ENCODE data around the gene STOX2.

The STOX2 gene

DNA sequence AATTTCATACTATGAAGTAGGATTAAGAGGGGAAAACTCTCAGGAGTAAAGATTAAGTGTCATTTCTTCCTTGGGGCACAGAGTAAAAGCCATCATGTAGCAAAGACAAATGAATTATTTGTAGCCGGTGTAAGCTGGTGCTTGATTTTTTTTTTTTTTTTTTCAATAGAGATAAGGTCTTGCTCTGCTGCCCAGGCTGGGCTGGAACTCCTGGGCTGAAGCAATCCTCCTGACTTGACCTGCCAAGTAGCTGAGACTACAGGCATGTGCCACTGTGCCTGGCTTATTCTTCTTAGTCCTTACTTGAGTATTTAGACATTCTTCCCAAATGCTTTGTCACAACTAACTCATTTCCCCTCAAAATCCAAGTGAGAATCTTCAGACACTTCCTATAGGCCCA is 125.7 kb downstream of the STOX2 start:
- Histone ChIP-seq H3K4me2 (ENCODE audit: low read length) (no peak overlapping the region), H3K9me3 (ENCODE audit: control insufficient read depth, insufficient read depth, low read length) (no peaks in the 10 kb centered on the region), H3K36me3 (ENCODE audit: control insufficient read depth, low read length) (no peaks in the 10 kb centered on the region), H3K4me1 (ENCODE audit: control insufficient read depth, low read length) (no peaks in the 10 kb centered on the region), H3K27me3 (ENCODE audit: control insufficient read depth, low read length) (no peaks in the 10 kb centered on the region), H3K4me3 (ENCODE audit: low read length) (no peak overlapping the region), H3K27ac (ENCODE audit: low read depth, low read length) (no peak overlapping the region), H3K79me2 (ENCODE audit: control insufficient read depth, low read length) (no peaks in the 10 kb centered on the region), H3K9me2 (replicated peaks; ENCODE audit: control insufficient read depth, low read length) (no peaks in the 10 kb centered on the region), H4K20me1 (ENCODE audit: control insufficient read depth, insufficient read depth, low read depth, low read length) (no peaks in the 10 kb centered on the region), H3F3A (ENCODE audit: control insufficient read depth, insufficient read depth) (no peaks in the 10 kb centered on the region)
- TF ChIP-seq, protein P1, sequence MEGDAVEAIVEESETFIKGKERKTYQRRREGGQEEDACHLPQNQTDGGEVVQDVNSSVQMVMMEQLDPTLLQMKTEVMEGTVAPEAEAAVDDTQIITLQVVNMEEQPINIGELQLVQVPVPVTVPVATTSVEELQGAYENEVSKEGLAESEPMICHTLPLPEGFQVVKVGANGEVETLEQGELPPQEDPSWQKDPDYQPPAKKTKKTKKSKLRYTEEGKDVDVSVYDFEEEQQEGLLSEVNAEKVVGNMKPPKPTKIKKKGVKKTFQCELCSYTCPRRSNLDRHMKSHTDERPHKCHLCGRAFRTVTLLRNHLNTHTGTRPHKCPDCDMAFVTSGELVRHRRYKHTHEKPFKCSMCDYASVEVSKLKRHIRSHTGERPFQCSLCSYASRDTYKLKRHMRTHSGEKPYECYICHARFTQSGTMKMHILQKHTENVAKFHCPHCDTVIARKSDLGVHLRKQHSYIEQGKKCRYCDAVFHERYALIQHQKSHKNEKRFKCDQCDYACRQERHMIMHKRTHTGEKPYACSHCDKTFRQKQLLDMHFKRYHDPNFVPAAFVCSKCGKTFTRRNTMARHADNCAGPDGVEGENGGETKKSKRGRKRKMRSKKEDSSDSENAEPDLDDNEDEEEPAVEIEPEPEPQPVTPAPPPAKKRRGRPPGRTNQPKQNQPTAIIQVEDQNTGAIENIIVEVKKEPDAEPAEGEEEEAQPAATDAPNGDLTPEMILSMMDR (IDR thresholded peaks at IDR 0.05; ENCODE audit: low read depth, low read length, poor library complexity, severe bottlenecking): no peak
- no peak for TF ChIP-seq EZH2phosphoT487 (IDR thresholded peaks at IDR 0.05; ENCODE audit: borderline replicate concordance, low read length)

DNA sequence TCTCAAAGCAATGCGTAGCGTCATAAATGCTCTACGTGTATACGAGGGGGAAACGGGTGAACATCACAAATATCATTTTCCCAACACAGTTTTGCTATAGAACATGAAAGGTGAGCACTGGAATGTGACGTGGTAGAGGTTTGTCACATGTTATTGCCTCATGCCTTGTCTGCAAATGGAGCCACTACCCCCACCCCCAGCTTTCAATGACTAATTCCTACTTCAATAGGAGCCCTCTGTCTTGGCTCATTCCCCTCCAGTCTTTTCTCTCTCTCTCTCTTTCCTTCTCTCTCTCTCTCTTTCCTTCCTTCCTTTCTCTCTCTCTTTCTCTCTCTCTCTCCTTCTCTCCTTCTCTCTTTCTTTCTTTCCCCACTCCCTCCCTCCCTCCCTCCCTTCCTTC is 127.0 kb downstream of the STOX2 start:
- H3K27ac ChIP-seq (ENCODE audit: low read depth, low read length): no peak overlapping the region
- H3K27me3 ChIP-seq (ENCODE audit: control insufficient read depth, low read length): no peaks in the 10 kb centered on the region
- no peaks in the 10 kb centered on the region for H3K79me2 ChIP-seq (ENCODE audit: control insufficient read depth, low read length)
- H4K20me1 ChIP-seq (ENCODE audit: control insufficient read depth, insufficient read depth, low read depth, low read length): no peaks in the 10 kb centered on the region
- TF ChIP-seq EZH2phosphoT487 (IDR thresholded peaks at IDR 0.05; ENCODE audit: borderline replicate concordance, low read length): no peak
- TF ChIP-seq, protein P1 (IDR thresholded peaks at IDR 0.05; ENCODE audit: low read depth, low read length, poor library complexity, severe bottlenecking): no peak
- no peaks in the 10 kb centered on the region for H3K36me3 ChIP-seq (ENCODE audit: control insufficient read depth, low read length)
- H3F3A ChIP-seq (ENCODE audit: control insufficient read depth, insufficient read depth): no peaks in the 10 kb centered on the region
- no peaks in the 10 kb centered on the region for H3K4me1 ChIP-seq (ENCODE audit: control insufficient read depth, low read length)
- no peak overlapping the region for H3K4me2 ChIP-seq (ENCODE audit: low read length)
- H3K9me3 ChIP-seq (ENCODE audit: control insufficient read depth, insufficient read depth, low read length): no peaks in the 10 kb centered on the region
- H3K9me2 ChIP-seq (replicated peaks; ENCODE audit: control insufficient read depth, low read length): no peaks in the 10 kb centered on the region
- H3K4me3 ChIP-seq (ENCODE audit: low read length): no peak overlapping the region

DNA sequence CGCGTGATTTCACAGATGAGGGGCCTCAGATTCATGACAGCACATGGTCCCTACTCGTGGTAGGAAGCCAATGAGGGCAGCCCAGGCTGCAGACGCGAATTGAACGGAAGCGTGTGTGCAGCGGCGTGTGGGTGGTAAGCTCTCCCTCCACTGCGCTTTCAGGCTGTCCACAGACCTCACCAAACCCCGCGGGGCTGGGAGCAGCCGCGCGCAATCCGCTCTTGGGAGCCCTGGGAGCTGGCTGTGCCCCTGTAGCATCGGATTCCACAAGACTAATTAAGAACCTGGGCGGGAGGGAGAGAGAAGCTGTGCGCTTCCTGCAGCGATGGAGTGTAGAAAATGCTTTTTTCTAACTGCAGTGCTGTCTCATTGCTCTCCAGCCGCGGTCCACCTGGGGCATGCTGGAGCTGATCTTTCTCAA is 134.9 kb downstream of the STOX2 start:
- Histone ChIP-seq H3K4me2 (ENCODE audit: low read length) (no peak overlapping the region), H3F3A (ENCODE audit: control insufficient read depth, insufficient read depth) (no peaks in the 10 kb centered on the region), H3K4me3 (ENCODE audit: low read length) (no peak overlapping the region), H3K79me2 (ENCODE audit: control insufficient read depth, low read length) (no peaks in the 10 kb centered on the region), H3K9me2 (replicated peaks; ENCODE audit: control insufficient read depth, low read length) (no peaks in the 10 kb centered on the region), H3K27me3 (ENCODE audit: control insufficient read depth, low read length) (no peaks in the 10 kb centered on the region), H3K9me3 (ENCODE audit: control insufficient read depth, insufficient read depth, low read length) (no peaks in the 10 kb centered on the region), H3K36me3 (ENCODE audit: control insufficient read depth, low read length) (no peaks in the 10 kb centered on the region), H3K27ac (ENCODE audit: low read depth, low read length) (no peak overlapping the region), H4K20me1 (ENCODE audit: control insufficient read depth, insufficient read depth, low read depth, low read length) (no peaks in the 10 kb centered on the region), H3K4me1 (ENCODE audit: control insufficient read depth, low read length) (no peaks in the 10 kb centered on the region)
- TF ChIP-seq, protein P1 (IDR thresholded peaks at IDR 0.05; ENCODE audit: low read depth, low read length, poor library complexity, severe bottlenecking): no peak
- no peak for TF ChIP-seq EZH2phosphoT487 (IDR thresholded peaks at IDR 0.05; ENCODE audit: borderline replicate concordance, low read length)

DNA sequence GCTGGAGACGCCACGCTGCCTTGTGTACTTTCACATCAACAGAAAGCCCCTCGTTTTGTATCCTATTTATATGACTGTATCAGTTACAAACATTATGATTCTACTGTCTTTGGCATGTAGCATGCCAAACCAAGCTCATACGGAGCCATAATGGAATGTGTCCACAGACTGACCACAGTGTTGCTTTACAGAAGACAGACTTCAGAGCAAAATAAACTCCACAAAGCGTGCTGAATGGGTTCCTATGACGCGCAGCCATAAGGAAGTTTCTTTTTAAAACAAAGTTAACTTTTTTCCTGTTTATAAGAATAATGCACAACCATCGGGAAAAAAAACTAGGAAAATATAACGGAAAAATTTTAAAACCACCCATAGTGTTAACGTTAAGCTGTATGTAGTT is 136.0 kb downstream of the STOX2 start:
- H3K36me3 ChIP-seq (ENCODE audit: control insufficient read depth, low read length): no peaks in the 10 kb centered on the region
- no peaks in the 10 kb centered on the region for H3K27me3 ChIP-seq (ENCODE audit: control insufficient read depth, low read length)
- no peaks in the 10 kb centered on the region for H3K9me3 ChIP-seq (ENCODE audit: control insufficient read depth, insufficient read depth, low read length)
- TF ChIP-seq EZH2phosphoT487 (IDR thresholded peaks at IDR 0.05; ENCODE audit: borderline replicate concordance, low read length): no peak
- TF ChIP-seq, protein P1 (IDR thresholded peaks at IDR 0.05; ENCODE audit: low read depth, low read length, poor library complexity, severe bottlenecking): no peak
- H3F3A ChIP-seq (ENCODE audit: control insufficient read depth, insufficient read depth): no peaks in the 10 kb centered on the region
- H3K27ac ChIP-seq (ENCODE audit: low read depth, low read length): no peak overlapping the region
- H3K9me2 ChIP-seq (replicated peaks; ENCODE audit: control insufficient read depth, low read length): no peaks in the 10 kb centered on the region
- H3K4me1 ChIP-seq (ENCODE audit: control insufficient read depth, low read length): no peaks in the 10 kb centered on the region
- no peaks in the 10 kb centered on the region for H3K79me2 ChIP-seq (ENCODE audit: control insufficient read depth, low read length)
- H4K20me1 ChIP-seq (ENCODE audit: control insufficient read depth, insufficient read depth, low read depth, low read length): no peaks in the 10 kb centered on the region
- H3K4me2 ChIP-seq (ENCODE audit: low read length): no peak overlapping the region
- H3K4me3 ChIP-seq (ENCODE audit: low read length): no peak overlapping the region

Measured in DOHH2 (cell line).